GM12878 (cell line): ENCODE measurements around the gene KRTAP15-1. TPM values are rescaled to one million over a fixed set of nuclear protein-coding genes. Genes with fewer than 3 reads are reported as not detected.
A peak's percentile ranks its signal among the peaks of the same experiment; 100 is the strongest.

Source experiments
- ATAC-seq: fragments of 200-7000 bp; cut with Tn5 transposase; 3 replicates; pipeline ENCODE4 v1.9.1; 2020; ENCODE audit warnings: mild to moderate bottlenecking, moderate library complexity
- BruUV-seq: library from RNA; stranded (reverse); fragments of 400-500 nt; replicated peaks from 2 replicates; lab custom pipeline; 2021; lab: Mats Ljungman, UMichigan
- CTCF ChIA-PET: fragments of 300-600 bp; sonication (Branson Sonifier 250); formaldehyde crosslinking; extraction: SDS; loops from one replicate; lab custom pipeline; 2021; ENCODE audit warnings: inconsistent platforms; lab: Yijun Ruan, JAX
- POLR2A ChIA-PET: fragments of 350-600 bp; formaldehyde crosslinking; extraction: SDS; loops from one replicate; lab custom pipeline; 2021; ENCODE audit warnings: inconsistent platforms; lab: Charles Lee
- RAD21 ChIA-PET: fragments of 300-600 bp; sonication (Branson Sonifier 250); formaldehyde crosslinking; loops from one replicate; lab custom pipeline; 2023; ENCODE audit warnings: antibody characterized with exemption; ENCODE audit not compliant: unreplicated experiment; lab: Charles Lee
- SMC1A ChIA-PET: fragments of 300-600 bp; sonication (Branson Sonifier 250); formaldehyde crosslinking; loops from one replicate; lab custom pipeline; 2023; ENCODE audit not compliant: unreplicated experiment, uncharacterized antibody; lab: Charles Lee
- DNase-seq: peaks from one replicate; pipeline ENCODE4 v3.0.0-alpha.2; 2011; ENCODE audit warnings: low read depth, low spot score
- FAIRE-seq: peaks from 3 replicates; lab custom pipeline; 2011; peaks lifted over from hg19 to GRCh38; lab: Jason Lieb, UNC
- H2AFZ ChIP-seq: 2 replicates; pipeline ENCODE4 v1.6.0; 2011; ENCODE audit warnings: low read depth, low read length, control low read depth; ENCODE audit not compliant: control insufficient read depth
- H3K27ac ChIP-seq: 2 replicates; pipeline ENCODE4 v1.5.1; 2011; ENCODE audit warnings: control low read depth; ENCODE audit not compliant: control insufficient read depth, insufficient read depth
- H3K27me3 ChIP-seq, 2 experiments: replicated peaks in 1 of 2; 2 replicates each; pipeline versions ENCODE4 v1.6.0 to v1.6.1; 2011; ENCODE audit warnings: low read length in 1 of 2; ENCODE audit not compliant: control insufficient read depth in 2 of 2, insufficient read depth in 2 of 2
- H3K36me3 ChIP-seq, 2 experiments: 2 replicates each; pipeline ENCODE4 v1.5.1; 2011; ENCODE audit warnings: low read length in 1 of 2; ENCODE audit not compliant: control insufficient read depth in 2 of 2, insufficient read depth in 2 of 2
- H3K4me1 ChIP-seq: 2 replicates; pipeline ENCODE4 v1.6.1; 2011; ENCODE audit warnings: mild to moderate bottlenecking, low read length, moderate library complexity, mixed read lengths; ENCODE audit not compliant: control insufficient read depth, insufficient read depth
- H3K4me2 ChIP-seq: 2 replicates; pipeline ENCODE4 v1.6.0; 2011; ENCODE audit warnings: control low read depth; ENCODE audit not compliant: control insufficient read depth, insufficient read depth
- H3K4me3 ChIP-seq: fragments of 200-600 bp; sonication (generic); 2 replicates; pipeline ENCODE4 v1.5.1; 2016
- H3K79me2 ChIP-seq: 2 replicates; pipeline ENCODE4 v1.6.0; 2011; ENCODE audit warnings: low read length; ENCODE audit not compliant: control insufficient read depth, insufficient read depth
- H3K9ac ChIP-seq: 2 replicates; pipeline ENCODE4 v1.8.0; 2011; ENCODE audit warnings: low read length, control low read depth, mixed read lengths; ENCODE audit not compliant: control insufficient read depth, insufficient read depth
- H3K9me3 ChIP-seq: replicated peaks from 3 replicates; pipeline ENCODE4 v1.5.1; 2011; ENCODE audit warnings: mild to moderate bottlenecking, low read length; ENCODE audit not compliant: control insufficient read depth, insufficient read depth
- H4K20me1 ChIP-seq: 2 replicates; pipeline ENCODE4 v1.6.0; 2011; ENCODE audit not compliant: control insufficient read depth, insufficient read depth
- ATF2 ChIP-seq: IDR thresholded peaks from 2 replicates; pipeline ENCODE4 v1.6.1; 2012; ENCODE audit warnings: low read length, inconsistent platforms
- CBX5 ChIP-seq: sonication (generic); IDR thresholded peaks from 2 replicates; pipeline ENCODE4 v1.6.1; 2016; ENCODE audit warnings: low read depth, moderate library complexity, mild to moderate bottlenecking, inconsistent platforms
- ETV6 ChIP-seq, 2 experiments: fragments of 450-650 bp in 1 of 2; IDR thresholded peaks in 1 of 2; conservative IDR thresholded peaks in 1 of 2; 2 replicates each; pipeline ENCODE4 v1.6.1; 2014; ENCODE audit warnings: antibody characterized with exemption in 1 of 2, borderline replicate concordance in 1 of 2, low read depth in 1 of 2, mild to moderate bottlenecking in 1 of 2, moderate library complexity in 1 of 2
- HDAC2 ChIP-seq: fragments of 200-600 bp; sonication (generic); IDR thresholded peaks from 2 replicates; pipeline ENCODE4 v1.6.1; 2017
- IRF3 ChIP-seq: fragments of 450-650 bp; IDR thresholded peaks from 2 replicates; pipeline ENCODE4 v1.6.1; 2014; ENCODE audit warnings: mild to moderate bottlenecking
- JUNB ChIP-seq: IDR thresholded peaks from 2 replicates; pipeline ENCODE4 v1.6.1; 2016; ENCODE audit warnings: antibody characterized with exemption, mild to moderate bottlenecking
- JUND ChIP-seq: IDR thresholded peaks from 2 replicates; pipeline ENCODE4 v1.6.1; 2012; ENCODE audit warnings: low read depth, mild to moderate bottlenecking, low read length, improper control_type of control experiment, moderate library complexity
- KAT2A ChIP-seq: conservative IDR thresholded peaks from 2 replicates; pipeline ENCODE4 v1.6.1; 2011; ENCODE audit warnings: low read depth, low read length; ENCODE audit not compliant: control insufficient read depth
- KDM1A ChIP-seq: fragments of 200-600 bp; sonication (generic); IDR thresholded peaks from 2 replicates; pipeline ENCODE4 v1.6.1; 2016; ENCODE audit warnings: borderline replicate concordance
- MEF2A ChIP-seq: IDR thresholded peaks from 2 replicates; pipeline ENCODE4 v1.6.1; 2011; ENCODE audit warnings: low read depth, mild to moderate bottlenecking, low read length, moderate library complexity; ENCODE audit not compliant: insufficient read depth
- MYC ChIP-seq: IDR thresholded peaks from 2 replicates; pipeline ENCODE4 v1.6.1; 2011; ENCODE audit warnings: mild to moderate bottlenecking, low read length, moderate library complexity, inconsistent platforms; ENCODE audit not compliant: insufficient read depth, insufficient replicate concordance, insufficient read length, severe bottlenecking
- NFXL1 ChIP-seq: fragments of 450-650 bp; IDR thresholded peaks from 2 replicates; pipeline ENCODE4 v1.6.1; 2017; ENCODE audit warnings: antibody characterized with exemption, mild to moderate bottlenecking, borderline replicate concordance
- PAX8 ChIP-seq: fragments of 450-650 bp; IDR thresholded peaks from 2 replicates; pipeline ENCODE4 v1.6.1; 2017; ENCODE audit warnings: mild to moderate bottlenecking, moderate library complexity
- PBX3 ChIP-seq: IDR thresholded peaks from 2 replicates; pipeline ENCODE4 v1.6.1; 2011; ENCODE audit warnings: mild to moderate bottlenecking, low read depth, low read length, moderate library complexity; ENCODE audit not compliant: insufficient replicate concordance
- SMAD5 ChIP-seq: IDR thresholded peaks from 2 replicates; pipeline ENCODE4 v1.6.1; 2016; ENCODE audit warnings: antibody characterized with exemption, low read depth
- SPI1 ChIP-seq: IDR thresholded peaks from 2 replicates; pipeline ENCODE4 v1.6.1; 2011; ENCODE audit warnings: low read depth, mild to moderate bottlenecking, low read length, moderate library complexity, borderline replicate concordance; ENCODE audit not compliant: insufficient read depth
- SREBF1 ChIP-seq: IDR thresholded peaks from 2 replicates; pipeline ENCODE4 v1.6.1; 2012; ENCODE audit warnings: mild to moderate bottlenecking, low read length
- TCF12 ChIP-seq: IDR thresholded peaks from 2 replicates; pipeline ENCODE4 v1.6.1; 2011; ENCODE audit warnings: low read depth, mild to moderate bottlenecking, low read length
- TCF7 ChIP-seq: IDR thresholded peaks from 2 replicates; pipeline ENCODE4 v1.6.1; 2014; ENCODE audit warnings: antibody characterized with exemption, borderline replicate concordance
- WGBS: methylation state at CpG from one replicate; pipeline ENCODE4 v1.1.6; 2016; ENCODE audit warnings: low lambda C conversion rate; ENCODE audit not compliant: insufficient replicate concordance, insufficient coverage; ENCODE audit errors: missing lambda C conversion rate; 5-methylcytosine and 5-hydroxymethylcytosine counted together
- in situ Hi-C: fragments of 300-500 bp; cut with MboI; formaldehyde crosslinking; loops from 9 replicates; pipeline ENCODE4 v1.14.3; 2018; ENCODE audit warnings: mixed read lengths
- intact Hi-C: fragments of 100-400 bp; cut with micrococcal nuclease; formaldehyde crosslinking; loops from one replicate; pipeline ENCODE4 v1.14.2; 2022; ENCODE audit not compliant: unreplicated experiment
- polyA plus RNA-seq, 11 experiments: library from polyadenylated mRNA; depleted of rRNA in 4 of 11; unstranded in 6 of 11; stranded (reverse) in 5 of 11; fragments of >200 nt; fragmentation: Nextera tagmentation in 4 of 11; fragmentation: Illumina TruSeq in 1 of 11; extraction: Ambion mirVana in 4 of 11; extraction: Trizol in 1 of 11; gene quantifications; 1 replicate in 1 of 11; 2 replicates in 10 of 11; pipeline versions ENCODE4 v1.2.1 to v1.2.3, GENCODE V29; 2011 to 2016; ENCODE audit warnings: inconsistent platforms in 2 of 11, missing spikeins in 2 of 11, low read depth in 1 of 11
- total RNA-seq, 4 experiments: library from RNA; depleted of rRNA in 3 of 4; stranded (reverse); fragments of >200 nt in 3 of 4; fragmentation: Illumina TruSeq in 1 of 4; extraction: Trizol in 1 of 4; gene quantifications; 2 replicates each; pipeline versions ENCODE4 v1.2.1 to v1.2.3, GENCODE V29; 2013 to 2021

The KRTAP15-1 gene
- total and polyA plus RNA-seq, 10 of the 15 experiments (the other 5 are each of a cell fraction or from before 2014, with no cell fraction given), result not detected

- CTCF ChIA-PET, result interaction anchor here (0.6 to 2.0 kb wide), 4 partner anchors 21 to 68 kb away, joined by 3 to 6 read pairs (median 3); no protein-coding TSS in a partner anchor
- no TSS peak for BruUV-seq
- RAD21 ChIA-PET, result no interaction called here
- TF ChIP-seq TCF12 (no peak), SREBF1 (no peak), KDM1A (no peak), ATF2 (no peak), TCF7 (no peak), CBX5 (no peak), PAX8 (no peak), NFXL1 (no peak), IRF3 (no peak), PBX3 (no peak), SPI1 (no peak), SMAD5 (no peak), JUND (no peak), HDAC2 (no peak), MEF2A (no peak), KAT2A (no peak), JUNB (no peak), ETV6 (conservative IDR thresholded peaks at IDR 0.05 in 1 of 2, IDR thresholded peaks at IDR 0.05 in 1 of 2; ENCODE audit: borderline replicate concordance in 1 of 2, low read depth in 1 of 2) (no peak), MYC (no peak)
These were observed 31.1 kb upstream of the KRTAP15-1 start for GRCh38 chr21:30408782-30409494.

More at GRCh38 chr21:30408782-30409494, 31.1 kb upstream of the KRTAP15-1 start:
- Histone ChIP-seq H3K79me2 (no peaks in the 10 kb centered on the region), H3K4me3 (no peak overlapping the region), H3K4me1 (no peaks in the 10 kb centered on the region), H2AFZ (no peak overlapping the region), H4K20me1 (no peaks in the 10 kb centered on the region), H3K36me3 (no peaks in the 10 kb centered on the region), H3K4me2 (no peak overlapping the region), H3K9ac (no peak overlapping the region), H3K27me3 (no peaks in the 10 kb centered on the region), H3K9me3 (no peaks in the 10 kb centered on the region), H3K27ac (no peak overlapping the region)
- in situ Hi-C loops (no loop called here), intact Hi-C loops (loop anchor here (1.0 kb wide), 1 partner anchor 68 kb away; no protein-coding TSS in a partner anchor)
- ChIA-PET POLR2A (no interaction called here), SMC1A (no interaction called here)
- ATAC-seq (peak; percentile 70), DNase-seq (no peak), FAIRE-seq (no peak)
- 39% methylated on average over 14 of the region's 14 CpGs for WGBS
